NCI-H2081 (cell line): Measurements from ENCODE around the gene IFNA21.
"Not testable (repeated sequence)": the region's sequence is repeated elsewhere in the genome, so short reads cannot be mapped to it uniquely, and the experiment has no call there.

Source experiments
- DNase-seq, 2 experiments: peaks; one replicate each; lab custom pipeline; 2025; lab: John Stamatoyannopoulos, UW

Gene IFNA21

GRCh38 chr9:21141427-21141882 lies 25.0 kb downstream of the IFNA21 start, which contains the start of gene IFNW1:
Gene IFNW1 (minus strand): TSS chr9:21141832. CDS start chr9:21141570, 262 bp downstream.
- DNase-seq = no peak

GRCh38 chr9:21137020-21137419 lies 29.4 kb downstream of the IFNA21 start:
- no peak for DNase-seq

GRCh38 chr9:21135736-21136135 lies 30.7 kb downstream of the IFNA21 start:
- no peak for DNase-seq

DNA sequence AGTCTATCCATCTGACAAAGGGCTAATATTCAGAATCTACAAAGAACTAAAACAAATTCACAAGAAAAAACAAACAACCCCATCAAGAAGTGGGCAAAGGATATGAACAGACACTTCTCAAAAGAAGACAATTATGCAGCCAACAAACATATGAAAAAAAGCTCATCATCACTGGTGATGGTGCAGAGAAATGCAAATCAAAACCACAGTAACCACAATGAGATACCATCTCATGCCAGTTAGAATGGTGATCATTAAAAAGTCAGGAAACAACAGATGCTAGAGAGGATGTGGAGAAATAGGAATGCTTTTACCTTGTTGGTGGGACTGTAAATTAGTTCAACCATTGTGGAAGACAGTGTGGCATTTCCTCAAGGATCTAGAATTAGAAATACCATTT lies 38.3 kb downstream of the IFNA21 start:
- not testable (repeated sequence) for DNase-seq

GRCh38 chr9:21121595-21122251 lies 44.7 kb downstream of the IFNA21 start:
- no peak for DNase-seq

DNA sequence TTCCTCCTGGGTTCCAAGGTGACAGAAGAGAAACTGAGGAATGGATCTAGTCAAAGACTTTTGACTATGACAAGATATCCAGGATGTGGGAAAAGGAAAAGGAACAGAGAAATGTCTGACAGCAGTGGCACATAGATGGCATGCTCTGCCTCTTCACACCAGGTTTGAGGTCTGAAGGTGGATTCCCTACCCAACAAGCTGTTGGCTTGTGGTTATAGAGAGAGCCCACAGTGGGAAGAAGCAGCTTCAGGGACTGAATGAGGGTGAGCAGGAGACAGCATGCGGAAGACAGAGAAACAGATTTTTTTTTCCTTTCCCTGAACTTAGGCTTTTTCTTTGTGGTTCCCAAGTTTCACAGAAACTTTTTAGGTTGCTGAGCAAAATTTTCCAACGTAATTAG lies 45.4 kb downstream of the IFNA21 start:
- no peak for DNase-seq

DNA sequence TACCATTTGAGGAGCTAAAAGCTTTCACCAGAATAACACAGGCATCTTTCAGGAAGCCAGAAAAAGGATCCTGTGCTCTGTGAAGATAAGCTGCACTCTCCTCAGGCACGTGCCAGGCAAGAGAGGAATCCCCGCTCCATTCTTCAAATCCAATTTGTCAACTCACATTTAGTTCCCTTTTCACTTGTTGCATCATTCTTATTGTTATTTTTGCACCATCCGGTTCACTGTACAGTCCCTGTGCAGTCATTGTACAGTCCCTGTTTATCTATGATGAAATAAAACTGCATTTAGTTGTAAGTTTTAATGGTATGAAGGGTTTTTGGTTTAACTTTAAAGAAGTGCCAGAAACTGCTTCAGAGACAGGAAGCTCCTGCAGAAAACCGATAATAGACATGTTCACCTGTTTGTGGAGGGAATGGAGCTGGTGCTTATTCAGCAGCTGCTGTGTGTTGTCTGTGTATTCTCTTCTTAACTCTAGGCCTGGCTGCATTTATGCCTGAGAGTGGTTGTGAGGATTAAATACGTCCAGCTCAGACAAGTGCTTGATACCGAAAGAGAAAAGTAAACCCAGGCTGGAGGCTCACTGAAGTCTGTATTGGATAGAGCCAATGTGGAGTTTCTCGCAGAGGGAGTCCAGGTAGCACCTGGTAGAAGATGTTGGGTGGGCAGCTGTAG lies 47.2 kb downstream of the IFNA21 start:
- DNase-seq = no peak
